HCT116 (cell line): ENCODE data around the gene NDUFAF7. TPM values are rescaled to one million over a fixed set of nuclear protein-coding genes. Genes with fewer than 3 reads are reported as not detected.
"Not testable (repeated sequence)": the region's sequence is repeated elsewhere in the genome, so short reads cannot be mapped to it uniquely, and the experiment has no call there.

ENCODE experiments used
- ATAC-seq: fragments of 200-7000 bp; cut with Tn5 transposase; 2 replicates; pipeline ENCODE4 v1.9.1; 2020; ENCODE audit warnings: mild to moderate bottlenecking, moderate library complexity
- BruUV-seq: library from RNA; stranded (reverse); fragments of 400-500 nt; replicated peaks from 2 replicates; lab custom pipeline; 2021; lab: Mats Ljungman, UMichigan
- CTCF ChIA-PET: fragments of 300-600 bp; sonication (Branson Sonifier 250); formaldehyde crosslinking; loops from one replicate; lab custom pipeline; 2021; ENCODE audit warnings: antibody characterized with exemption; lab: Charles Lee
- POLR2A ChIA-PET: fragments of 300-600, 350-600 bp; sonication (Branson Sonifier 250); formaldehyde crosslinking; loops from one replicate; lab custom pipeline; 2021; ENCODE audit warnings: antibody characterized with exemption; lab: Charles Lee
- RAD21 ChIA-PET, 2 experiments: fragments of 300-600 bp; sonication (Branson Sonifier 250); formaldehyde crosslinking; loops; one replicate each; lab custom pipeline; 2023; ENCODE audit warnings: low total read pairs in 2 of 2; ENCODE audit not compliant: uncharacterized antibody in 2 of 2, unreplicated experiment in 2 of 2, low non-redundant PET in 1 of 2; lab: Charles Lee
- DNase-seq: peaks from one replicate; pipeline ENCODE4 v3.0.0-alpha.2; 2010; ENCODE audit warnings: low read depth, low spot score
- H2AFZ ChIP-seq: fragments of 200-600 bp; shearing (Covaris generic), sonication (generic); 2 replicates; pipeline ENCODE4 v1.6.1; 2017; ENCODE audit warnings: low read depth, mixed run types, mixed read lengths, antibody characterized with exemption, low read length; ENCODE audit not compliant: poor library complexity, severe bottlenecking
- H3K27ac ChIP-seq: 2 replicates; pipeline ENCODE4 v1.5.1; 2012; ENCODE audit warnings: low read depth, low read length
- H3K27me3 ChIP-seq: fragments of 200-600 bp; sonication (generic); 2 replicates; pipeline ENCODE4 v1.6.1; 2016; ENCODE audit warnings: mixed run types, low read length, mixed read lengths; ENCODE audit not compliant: insufficient read depth
- H3K36me3 ChIP-seq, 2 experiments: fragments of 200-500 bp in 1 of 2; fragments of 200-600 bp in 1 of 2; sonication (Bioruptor generic) in 1 of 2; sonication (generic) in 1 of 2; 2 replicates each; pipeline versions ENCODE4 v1.5.1 to v1.6.1; 2014 to 2016; ENCODE audit warnings: low read length in 2 of 2, inconsistent platforms in 1 of 2, mixed read lengths in 1 of 2, mixed run types in 1 of 2; ENCODE audit not compliant: insufficient read depth in 2 of 2, control insufficient read depth in 1 of 2
- H3K4me1 ChIP-seq, 2 experiments: fragments of 200-600 bp in 1 of 2; sonication (generic) in 1 of 2; 2 replicates each; pipeline versions ENCODE4 v1.5.1 to v1.6.1; 2012 to 2017; ENCODE audit warnings: low read length in 2 of 2, inconsistent platforms in 1 of 2, mild to moderate bottlenecking in 1 of 2, mixed read lengths in 1 of 2, mixed run types in 1 of 2, moderate library complexity in 1 of 2; ENCODE audit not compliant: insufficient read depth in 2 of 2, control insufficient read depth in 1 of 2
- H3K4me2 ChIP-seq: fragments of 200-600 bp; sonication (generic); 2 replicates; pipeline ENCODE4 v1.6.1; 2017; ENCODE audit warnings: mixed run types, low read length, mixed read lengths
- H3K4me3 ChIP-seq, 2 experiments: fragments of 200-600 bp in 1 of 2; sonication (generic) in 1 of 2; replicated peaks in 1 of 2; 2 replicates each; pipeline ENCODE4 v1.5.1; 2011 to 2016; ENCODE audit warnings: low read length in 2 of 2, control low read depth in 1 of 2, low read depth in 1 of 2, mild to moderate bottlenecking in 1 of 2, mixed read lengths in 1 of 2, mixed run types in 1 of 2
- H3K79me2 ChIP-seq: fragments of 200-600 bp; sonication (generic); 2 replicates; pipeline ENCODE4 v1.6.1; 2017; ENCODE audit warnings: mild to moderate bottlenecking, mixed run types, low read length, moderate library complexity, mixed read lengths; ENCODE audit not compliant: insufficient read depth
- H3K9ac ChIP-seq: fragments of 200-600 bp; sonication (generic); 2 replicates; pipeline ENCODE4 v1.6.1; 2016; ENCODE audit warnings: low read length, mixed read lengths
- H3K9me2 ChIP-seq: fragments of 200-600 bp; sonication (generic), shearing (Covaris generic); 2 replicates; pipeline ENCODE4 v1.6.1; 2017; ENCODE audit warnings: mixed run types, mild to moderate bottlenecking, moderate library complexity; ENCODE audit not compliant: insufficient read depth
- H3K9me3 ChIP-seq, 2 experiments: fragments of 200-500 bp in 1 of 2; fragments of 200-600 bp in 1 of 2; sonication (Bioruptor generic) in 1 of 2; sonication (generic) in 1 of 2; 2 replicates each; pipeline ENCODE4 v1.6.1; 2014 to 2017; ENCODE audit warnings: low read length in 2 of 2, mixed read lengths in 2 of 2, inconsistent platforms in 1 of 2, low read depth in 1 of 2, mild to moderate bottlenecking in 1 of 2, mixed run types in 1 of 2, moderate library complexity in 1 of 2; ENCODE audit not compliant: control insufficient read depth in 1 of 2, insufficient read depth in 1 of 2
- H4K20me1 ChIP-seq: fragments of 200-600 bp; sonication (generic), shearing (Covaris generic); 2 replicates; pipeline ENCODE4 v1.6.1; 2017; ENCODE audit warnings: mixed run types, mild to moderate bottlenecking, moderate library complexity; ENCODE audit not compliant: insufficient read depth
- ATF3 ChIP-seq: IDR thresholded peaks from 2 replicates; pipeline ENCODE4 v1.6.1; 2012
- SIN3A ChIP-seq: IDR thresholded peaks from 2 replicates; pipeline ENCODE4 v1.6.1; 2012; ENCODE audit warnings: low read depth
- TCF7L2 ChIP-seq: IDR thresholded peaks from 2 replicates; pipeline ENCODE4 v1.7.0; 2011; ENCODE audit warnings: borderline replicate concordance, inconsistent platforms; ENCODE audit not compliant: insufficient read depth, insufficient read length; ENCODE audit errors: extremely low read depth
- intact Hi-C: fragments of 100-400 bp; cut with micrococcal nuclease; formaldehyde crosslinking; loops from 2 replicates; pipeline ENCODE4 v1.10.0; 2022
- total RNA-seq: library from RNA; stranded (reverse); gene quantifications from one replicate; pipeline ENCODE4 v1.2.1, GENCODE V29; 2021; ENCODE audit not compliant: unreplicated experiment

The NDUFAF7 gene
- total RNA-seq, 1 experiment from 2014 or later: 21.6 TPM

- Histone ChIP-seq H3K27me3 (no peaks in the 10 kb centered on the region), H3K4me3 (no peak overlapping the region), H3K9me2 (no peaks in the 10 kb centered on the region), H3K4me2 (no peak overlapping the region), H3K9me3 (no peaks in the 10 kb centered on the region), H3K4me1 (no peaks in the 10 kb centered on the region)
- no TSS peak for BruUV-seq
- CTCF ChIA-PET: no interaction called here
- ATAC-seq: no peak
- intact Hi-C loops: no loop called here
- TF ChIP-seq ATF3 (no peak), TCF7L2 (no peak), SIN3A (no peak)
- TF ChIP-seq, all 23 proteins: peak for 0
- H3K36me3 ChIP-seq: peaks cover 31 to 64% of the 10 kb centered on the region in 2 experiments
- no peak overlapping the region for H2AFZ ChIP-seq
- no peak for DNase-seq
- ChIA-PET POLR2A (no interaction called here), RAD21 (no interaction called here)
- peaks cover 98% of the 10 kb centered on the region for H3K79me2 ChIP-seq
- H3K9ac ChIP-seq: no peak overlapping the region
- no peak overlapping the region for H3K27ac ChIP-seq
- H4K20me1 ChIP-seq: no peaks in the 10 kb centered on the region; the same call in 1 of the 2 replicates
These were observed 27.8 kb upstream of the NDUFAF7 start for GRCh38 chr2:37203708-37204107.

GRCh38 chr2:37205071-37205661, 26.3 kb upstream of the NDUFAF7 start:
- not testable (repeated sequence) for ATAC-seq, H4K20me1 ChIP-seq

More at GRCh38 chr2:37205071-37205661, 26.3 kb upstream of the NDUFAF7 start:
- RAD21 ChIA-PET, intact Hi-C loops, H3K4me3 ChIP-seq, H3K27ac ChIP-seq, BruUV-seq, H3K4me2 ChIP-seq, CTCF ChIA-PET, DNase-seq, H3K9me2 ChIP-seq, POLR2A ChIA-PET, H3K4me1 ChIP-seq, H3K9ac ChIP-seq, H3K27me3 ChIP-seq, H2AFZ ChIP-seq, H3K9me3 ChIP-seq: not testable (repeated sequence)
- Histone ChIP-seq H3K36me3 (peaks cover 37 to 79% of the 10 kb centered on the region in 2 experiments), H3K79me2 (peaks cover 98% of the 10 kb centered on the region)
